ENCODE measurements around the gene KITLG.
"Not testable (repeated sequence)": the region's sequence is repeated elsewhere in the genome, so short reads cannot be mapped to it uniquely, and the experiment has no call there.

Gene KITLG

DNA sequence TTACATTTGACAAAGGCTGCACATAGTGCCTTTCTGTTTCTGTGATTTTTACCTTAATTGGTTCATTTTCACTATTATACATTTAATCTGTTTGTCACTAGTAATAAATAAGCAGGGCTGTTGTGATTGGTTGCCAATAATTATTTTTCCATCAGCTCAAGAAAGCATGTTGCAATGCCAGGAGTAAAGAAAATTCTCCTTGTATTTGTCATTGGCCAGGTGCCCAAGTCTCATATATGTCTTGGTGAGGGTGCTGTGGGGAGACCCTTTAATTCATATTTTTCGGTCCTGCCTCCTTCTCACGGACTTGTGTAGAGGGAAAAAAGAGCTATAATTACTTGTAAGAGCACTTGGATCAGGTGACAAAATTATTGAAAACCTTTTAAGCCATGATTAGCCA lies 108.0 kb downstream of the KITLG start:
- peak; percentile 80 for DNase-seq

DNA sequence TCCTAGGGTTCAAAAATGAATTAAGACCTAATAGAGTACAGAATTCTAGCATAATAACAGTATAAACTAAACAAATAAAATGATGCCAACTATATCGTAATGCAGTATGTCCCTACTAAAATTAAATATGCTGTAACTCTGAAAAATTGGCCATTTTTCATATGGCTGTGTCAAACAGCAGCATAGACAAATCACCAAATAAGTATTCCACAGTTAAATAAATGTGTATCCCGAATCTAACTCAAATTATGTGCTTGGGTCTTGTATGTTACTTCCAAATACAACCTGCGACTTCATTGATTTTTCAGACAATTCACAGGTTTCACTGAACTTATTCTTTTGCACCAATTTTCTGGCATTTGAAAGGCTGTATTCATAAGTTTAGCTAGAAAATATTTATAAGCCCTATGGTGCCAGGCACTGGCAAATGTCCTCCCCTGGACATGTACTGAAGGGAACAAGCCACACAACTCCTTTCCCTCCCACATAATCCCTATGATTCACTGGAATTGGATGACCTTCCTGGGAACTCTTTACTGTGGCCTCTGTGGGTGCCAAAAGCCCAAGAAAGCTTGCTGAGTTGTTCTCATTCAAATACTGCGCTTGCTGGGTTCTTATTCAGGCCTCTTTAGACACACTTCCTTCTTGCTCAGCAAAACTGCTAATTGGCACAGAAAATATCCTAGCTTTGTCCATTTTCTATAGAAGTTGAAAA lies 108.8 kb downstream of the KITLG start:
- DNase-seq: peak; percentile 52

DNA sequence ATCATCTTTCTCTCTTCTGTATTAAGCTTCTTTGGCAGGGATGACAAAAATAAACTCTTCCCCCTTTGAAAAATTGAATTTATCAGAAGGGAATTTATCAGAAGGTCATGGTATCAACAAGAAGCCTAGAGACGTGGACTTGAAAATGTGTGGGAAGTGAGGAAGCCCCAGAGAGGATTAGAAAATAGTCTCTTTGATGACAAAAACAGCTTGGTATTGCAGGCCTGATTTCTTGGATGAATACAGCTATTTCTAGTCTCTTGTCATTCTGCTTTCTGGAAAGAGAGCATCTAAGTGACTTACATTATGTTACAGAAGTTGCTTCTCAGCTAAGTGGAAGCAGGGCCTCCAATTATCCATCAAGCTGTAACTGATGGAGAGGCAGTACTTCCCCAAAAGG lies 111.1 kb downstream of the KITLG start:
- DNase-seq: no peak

DNA sequence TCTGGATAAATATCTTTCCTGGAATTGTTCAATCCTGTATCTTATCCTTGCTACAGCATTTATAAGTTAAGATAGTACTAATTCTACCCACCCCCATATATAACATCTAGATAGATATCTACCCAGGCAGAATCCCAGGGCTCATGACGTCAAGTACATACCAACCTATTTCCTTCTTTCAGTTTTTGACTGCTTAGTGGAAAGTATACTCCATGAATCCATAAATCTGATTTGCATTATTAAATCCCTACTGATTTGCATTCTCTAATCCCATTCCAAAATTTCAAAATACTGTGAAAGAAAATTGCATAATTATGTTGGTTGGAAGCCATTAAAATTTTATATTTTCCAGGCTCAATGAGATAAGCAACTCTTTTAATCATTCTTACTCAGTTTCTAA lies 111.7 kb downstream of the KITLG start:
- no peak for DNase-seq

DNA sequence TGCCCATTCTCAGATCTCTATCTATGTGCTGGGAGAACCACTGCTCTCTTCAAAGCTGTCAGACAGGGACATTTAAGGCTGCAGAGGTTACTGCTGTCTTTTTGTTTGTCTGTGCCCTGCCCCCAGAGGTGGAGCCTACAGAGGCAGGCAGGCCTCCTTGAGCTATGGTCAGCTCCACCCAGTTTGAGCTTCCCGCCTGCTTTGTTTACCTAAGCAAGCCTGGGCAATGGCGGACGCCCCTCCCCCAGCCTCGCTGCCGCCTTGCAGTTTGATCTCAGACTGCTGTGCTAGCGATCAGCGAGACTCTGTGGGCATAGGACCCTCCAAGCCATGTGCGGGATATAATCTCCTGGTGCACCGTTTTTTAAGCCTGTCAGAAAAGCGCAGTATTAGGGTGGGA lies 113.6 kb downstream of the KITLG start:
- not testable (repeated sequence) for DNase-seq

DNA sequence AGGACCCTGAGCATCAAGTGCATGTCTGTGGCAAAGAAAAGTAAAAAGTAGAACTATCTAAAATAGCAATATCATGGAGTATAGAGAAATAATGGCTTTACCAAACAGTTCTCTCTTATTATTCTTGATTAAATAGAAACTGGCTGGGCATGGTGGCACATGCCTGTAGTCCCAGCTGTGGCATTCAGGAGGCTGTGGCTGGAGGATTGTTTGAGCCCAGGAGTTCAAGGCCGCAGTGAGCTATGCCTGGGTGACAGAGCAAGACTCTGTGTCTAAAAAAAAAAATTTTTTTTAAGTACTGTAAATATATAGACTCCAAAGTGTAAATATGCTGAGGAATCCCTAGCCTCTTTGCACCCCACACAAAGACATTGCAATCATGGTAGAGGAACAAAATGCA lies 121.9 kb downstream of the KITLG start:
- no peak for DNase-seq

DNA sequence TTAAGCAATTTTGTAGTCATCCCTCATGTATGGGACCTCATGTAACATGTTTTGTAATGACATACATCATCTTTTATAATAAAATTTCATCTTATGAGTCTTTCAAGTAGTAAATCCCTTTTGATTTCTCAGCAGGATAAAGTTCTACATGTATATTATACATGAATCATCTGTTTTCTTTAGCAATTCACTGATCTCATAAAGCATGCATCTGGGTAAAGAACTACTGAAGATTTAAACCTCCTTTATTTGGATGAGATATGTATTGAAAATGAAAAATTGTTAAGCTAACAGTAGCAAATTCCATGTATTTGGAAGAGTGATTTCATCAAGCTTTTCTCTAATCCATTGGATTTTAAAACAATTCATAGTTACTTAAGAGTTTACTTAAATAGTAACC lies 126.9 kb downstream of the KITLG start:
- peak; percentile 14 for DNase-seq

DNA sequence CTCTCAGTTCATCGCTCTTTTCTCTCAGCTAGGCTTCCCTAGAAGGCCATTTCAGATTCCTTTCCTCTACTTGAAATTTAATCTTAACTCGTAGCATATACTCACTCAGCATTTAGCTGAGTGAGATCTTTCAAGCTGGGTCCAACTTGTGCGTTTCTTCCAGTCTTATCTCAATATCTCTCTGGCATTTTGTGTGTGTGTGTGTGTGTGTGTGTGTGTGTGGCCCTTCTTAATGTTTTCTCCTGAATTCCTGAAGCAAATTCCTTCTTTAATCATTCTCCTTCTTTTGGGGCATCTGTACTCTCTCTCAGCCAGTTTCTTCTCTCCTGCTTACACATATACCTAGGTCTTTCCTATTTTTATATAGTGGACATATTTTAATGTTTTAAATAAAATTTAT lies 129.1 kb downstream of the KITLG start:
- DNase-seq: no peak

DNA sequence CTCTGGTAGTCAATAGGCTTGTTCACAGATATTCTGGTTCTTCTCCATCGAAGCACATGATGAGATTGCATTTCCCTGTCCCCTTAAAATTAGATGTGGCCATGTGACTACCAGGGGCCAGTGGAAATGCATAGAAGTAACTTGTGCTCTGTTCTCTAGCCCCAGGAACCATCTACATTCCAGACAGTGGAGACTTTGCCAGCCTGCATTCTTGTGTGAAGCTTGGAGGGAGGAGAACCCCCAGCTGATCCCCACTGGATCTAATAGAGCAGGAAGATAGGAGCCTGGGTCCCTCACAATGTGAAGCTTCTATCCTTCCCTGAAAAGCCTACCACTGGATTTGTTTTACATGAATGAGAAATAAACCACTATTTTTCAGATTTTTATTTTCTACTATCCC lies 130.1 kb downstream of the KITLG start:
- peak; percentile 17 for DNase-seq

DNA sequence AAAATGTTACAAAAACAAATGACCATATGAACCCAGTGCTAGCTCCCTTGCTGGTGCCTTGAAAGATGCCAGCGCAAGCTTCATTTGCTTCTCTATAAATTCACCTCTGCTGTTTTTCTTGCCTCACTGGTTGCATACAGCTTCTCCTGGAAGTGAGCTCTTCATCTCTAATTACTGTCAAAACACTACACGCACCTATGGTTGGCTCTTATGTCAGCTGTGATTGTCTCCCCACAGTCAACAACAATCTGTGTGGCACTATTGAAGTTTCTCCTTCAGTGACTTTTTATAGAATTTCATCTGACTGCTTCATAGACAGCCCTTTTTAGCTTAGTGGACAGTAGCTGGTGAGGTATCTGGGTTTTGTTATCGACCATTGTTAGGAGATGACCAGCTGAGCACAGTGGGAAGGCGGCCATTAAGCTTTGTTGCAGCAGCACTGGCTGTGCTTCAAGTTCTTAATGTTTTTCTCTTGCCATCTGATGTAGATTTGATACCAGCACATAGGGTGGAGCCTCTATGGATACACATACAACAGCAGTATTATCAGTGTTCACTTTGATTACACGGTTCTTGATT lies 131.8 kb downstream of the KITLG start:
- DNase-seq: peak; percentile 98

DNA sequence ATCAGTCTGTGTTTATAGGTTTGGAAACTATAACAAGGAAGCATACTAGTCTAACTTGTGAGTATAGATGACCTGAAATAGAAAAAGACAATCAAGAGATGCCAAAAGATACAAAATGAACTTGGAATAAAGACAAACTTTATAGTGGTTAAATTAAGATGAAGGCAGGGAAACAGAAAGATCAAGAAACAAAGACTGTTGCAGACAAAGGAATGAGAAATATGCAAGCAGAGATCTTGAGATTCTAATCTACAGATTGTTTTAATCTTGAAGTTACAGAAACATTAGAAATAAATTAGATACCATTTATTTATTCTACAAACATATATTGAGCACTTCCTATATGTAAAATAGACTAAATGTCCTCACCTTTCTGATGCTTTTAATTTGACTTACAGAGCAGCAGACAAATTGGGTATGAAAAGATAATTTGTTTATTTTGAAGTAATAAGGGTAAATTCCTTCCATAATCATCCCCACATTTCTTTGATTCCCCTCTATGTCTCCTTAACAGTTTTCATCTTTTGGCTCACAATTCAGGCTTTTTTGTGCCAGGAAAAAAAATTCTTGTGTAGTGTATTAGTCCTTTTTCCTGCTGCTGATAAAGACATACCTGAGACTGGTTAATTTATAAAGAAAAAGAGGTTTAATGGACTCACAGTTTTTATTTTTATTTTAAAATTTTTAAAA lies 134.4 kb downstream of the KITLG start:
- DNase-seq: no peak

DNA sequence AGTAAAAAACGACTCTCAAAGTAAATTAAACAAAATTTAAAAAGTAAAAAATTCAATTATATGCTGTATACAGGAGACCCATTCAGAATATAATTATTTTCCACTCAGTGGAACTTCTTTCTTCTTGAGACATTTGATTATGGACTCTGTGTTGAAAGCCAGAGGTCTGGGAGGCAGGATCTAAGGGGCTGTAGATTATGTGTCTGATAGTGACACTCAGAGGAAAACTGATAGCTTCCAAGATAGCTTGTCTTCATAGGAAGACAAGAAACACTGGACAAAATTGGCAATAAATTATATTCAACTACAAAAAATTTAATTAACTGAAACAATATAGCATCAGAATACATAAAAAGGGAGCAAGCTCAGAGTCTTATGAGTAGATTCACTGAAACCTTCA lies 135.8 kb downstream of the KITLG start:
- DNase-seq: peak; percentile 12
